Astrocyte (in vitro differentiated cells and primary cell): Measurements from ENCODE around the gene SYAP1.

Experiments used
- EZH2 ChIP-seq: IDR thresholded peaks from 2 replicates; pipeline ENCODE4 v1.6.1; 2012; ENCODE audit warnings: mild to moderate bottlenecking, low read length, inconsistent platforms; ENCODE audit not compliant: insufficient read depth
- TF ChIP-seq, protein P1 (sequence below): IDR thresholded peaks from 2 replicates; pipeline ENCODE4 v1.5.1; 2011; ENCODE audit warnings: low read depth, mild to moderate bottlenecking, inconsistent platforms, low read length, moderate library complexity; ENCODE audit not compliant: insufficient read depth

DNA sequence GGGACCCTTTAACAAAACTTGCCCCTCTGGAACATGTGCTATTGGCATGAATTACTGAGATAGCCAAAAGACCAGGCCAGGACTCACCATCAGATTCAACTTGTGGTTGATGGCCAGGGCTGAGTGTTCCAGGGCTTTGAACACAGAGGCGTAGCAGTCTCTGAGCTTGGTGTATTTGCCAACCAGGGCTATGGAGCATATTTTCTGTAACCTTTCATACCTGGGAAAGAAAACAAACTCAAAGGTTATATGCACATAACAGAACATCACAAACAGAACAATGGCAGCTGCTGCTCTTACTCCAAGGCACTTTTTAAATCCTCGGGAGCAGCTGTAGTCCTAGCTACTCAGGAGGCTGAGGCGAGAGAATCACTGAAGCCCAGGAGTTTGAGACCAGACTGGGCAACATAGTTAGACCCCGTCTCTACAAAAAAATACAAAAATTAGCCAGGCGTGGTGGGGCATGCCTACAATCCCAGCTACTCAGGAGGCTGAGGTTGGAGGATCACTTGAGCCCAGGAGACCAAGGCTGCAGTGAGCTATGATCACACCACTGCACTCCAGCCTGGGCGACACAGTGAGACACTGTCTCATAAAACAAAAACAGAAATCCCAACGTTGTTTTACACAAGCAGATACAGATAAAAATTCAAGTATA, 36.3 kb upstream of the SYAP1 start:
- TF ChIP-seq, protein P1, sequence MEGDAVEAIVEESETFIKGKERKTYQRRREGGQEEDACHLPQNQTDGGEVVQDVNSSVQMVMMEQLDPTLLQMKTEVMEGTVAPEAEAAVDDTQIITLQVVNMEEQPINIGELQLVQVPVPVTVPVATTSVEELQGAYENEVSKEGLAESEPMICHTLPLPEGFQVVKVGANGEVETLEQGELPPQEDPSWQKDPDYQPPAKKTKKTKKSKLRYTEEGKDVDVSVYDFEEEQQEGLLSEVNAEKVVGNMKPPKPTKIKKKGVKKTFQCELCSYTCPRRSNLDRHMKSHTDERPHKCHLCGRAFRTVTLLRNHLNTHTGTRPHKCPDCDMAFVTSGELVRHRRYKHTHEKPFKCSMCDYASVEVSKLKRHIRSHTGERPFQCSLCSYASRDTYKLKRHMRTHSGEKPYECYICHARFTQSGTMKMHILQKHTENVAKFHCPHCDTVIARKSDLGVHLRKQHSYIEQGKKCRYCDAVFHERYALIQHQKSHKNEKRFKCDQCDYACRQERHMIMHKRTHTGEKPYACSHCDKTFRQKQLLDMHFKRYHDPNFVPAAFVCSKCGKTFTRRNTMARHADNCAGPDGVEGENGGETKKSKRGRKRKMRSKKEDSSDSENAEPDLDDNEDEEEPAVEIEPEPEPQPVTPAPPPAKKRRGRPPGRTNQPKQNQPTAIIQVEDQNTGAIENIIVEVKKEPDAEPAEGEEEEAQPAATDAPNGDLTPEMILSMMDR, result no peak
- TF ChIP-seq EZH2, result no peak
